ENCODE data around the gene COL16A1.

Gene COL16A1

DNA sequence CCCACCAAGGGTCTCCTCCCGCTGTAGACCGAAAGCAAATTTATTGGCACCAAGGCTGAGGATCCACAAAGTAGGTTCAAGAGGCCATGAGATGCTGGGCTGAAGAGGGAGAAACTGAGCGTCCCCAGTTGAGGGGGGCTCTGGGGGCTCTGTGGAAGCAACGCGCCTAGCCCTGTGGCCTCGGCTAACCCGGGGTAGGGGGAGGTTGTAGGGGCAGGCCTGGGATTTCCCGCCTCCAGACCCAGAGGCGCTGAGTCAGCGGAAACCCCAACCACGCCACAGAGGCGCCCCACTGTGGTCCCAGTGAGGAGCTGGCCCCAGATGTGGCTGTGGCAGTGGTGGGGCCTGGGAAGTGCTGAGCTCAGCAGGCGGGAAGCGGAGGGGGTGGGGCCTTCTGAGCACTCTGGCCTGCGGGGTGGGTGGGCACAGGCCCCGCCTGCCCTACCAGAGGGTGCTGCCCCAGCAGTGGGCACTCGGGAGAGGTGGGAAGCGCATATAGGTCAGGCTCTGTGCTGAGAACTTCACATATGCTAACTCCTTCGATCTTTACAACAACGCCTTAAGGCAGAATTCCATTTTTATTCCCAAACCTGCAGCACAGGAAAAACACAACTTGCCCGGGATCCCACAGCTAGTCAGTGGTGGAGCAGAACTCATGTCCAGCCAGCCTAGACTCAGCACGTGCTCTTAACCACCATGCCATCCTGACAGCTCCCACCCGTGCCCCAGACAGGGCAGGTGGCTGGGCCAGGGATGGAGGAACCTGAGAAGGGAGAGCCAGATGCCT, 1.5 kb upstream of the COL16A1 start:
- peak; percentile 59 for DNase-seq

GRCh38 chr1:31704271-31705079, 658 bp upstream of the COL16A1 start:
- DNase-seq: no peak

DNA sequence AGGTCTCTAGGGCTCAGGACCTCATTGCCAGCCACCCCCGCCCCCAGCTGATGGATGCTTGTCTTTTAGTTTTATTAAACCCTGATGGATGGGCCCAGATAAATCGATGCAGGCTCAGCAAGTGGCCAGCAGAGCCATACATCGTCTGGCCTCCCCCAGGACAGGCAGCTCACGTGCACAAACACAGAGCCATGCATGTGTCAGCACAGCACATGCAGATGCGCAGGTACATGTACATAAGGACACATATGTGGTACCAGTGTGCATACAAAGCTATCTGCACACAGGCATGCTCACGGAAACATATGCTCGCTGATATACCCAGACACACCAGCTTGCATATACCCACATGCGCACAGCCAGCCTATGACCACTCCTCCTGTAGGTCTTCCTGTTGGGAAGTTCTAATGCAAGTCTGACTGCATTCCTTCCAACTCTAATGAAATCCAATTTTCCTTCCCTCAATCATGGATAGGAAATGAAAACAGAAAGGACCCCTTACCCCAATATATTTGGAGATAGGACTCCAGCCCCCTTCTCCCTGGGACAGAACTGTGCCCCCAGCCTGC, 897 bp downstream of the COL16A1 start:
- DNase-seq: no peak

DNA sequence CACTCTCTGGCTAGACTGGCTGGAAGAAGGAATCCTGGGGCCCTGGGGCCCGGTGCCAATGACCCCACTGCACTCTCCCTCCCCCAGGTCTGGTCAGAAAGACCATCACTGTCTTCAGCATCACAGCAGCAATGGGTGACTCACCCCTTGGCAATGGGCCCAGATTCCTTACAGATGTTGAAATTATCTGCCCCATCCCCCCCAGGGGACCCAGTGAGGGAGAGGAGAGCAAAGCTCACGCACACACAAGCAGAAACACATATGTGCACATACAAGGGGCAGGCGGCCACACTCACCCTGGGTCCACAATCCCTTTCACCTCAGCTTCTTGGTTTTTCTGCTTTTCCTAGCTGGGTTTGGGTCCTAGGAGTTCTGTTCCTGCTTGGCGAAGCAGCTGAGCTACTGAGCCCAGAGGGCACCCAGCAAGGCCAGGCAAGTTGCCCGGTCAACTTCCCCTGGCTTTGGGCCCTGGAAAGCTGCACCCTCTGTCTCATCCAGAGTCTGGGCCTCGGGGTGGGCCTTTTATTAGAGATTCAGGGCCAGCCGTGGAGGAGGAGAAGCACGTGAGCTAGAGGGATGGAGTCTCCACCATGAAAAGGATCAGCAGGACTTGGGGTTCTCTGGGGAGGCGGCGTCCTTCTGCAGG, 2.6 kb downstream of the COL16A1 start:
- DNase-seq: no peak

- no peak for DNase-seq
These were observed 3.2 kb downstream of the COL16A1 start for GRCh38 chr1:31700468-31701090.

GRCh38 chr1:31699341-31699891, 4.4 kb downstream of the COL16A1 start:
- DNase-seq: peak; percentile 30

DNA sequence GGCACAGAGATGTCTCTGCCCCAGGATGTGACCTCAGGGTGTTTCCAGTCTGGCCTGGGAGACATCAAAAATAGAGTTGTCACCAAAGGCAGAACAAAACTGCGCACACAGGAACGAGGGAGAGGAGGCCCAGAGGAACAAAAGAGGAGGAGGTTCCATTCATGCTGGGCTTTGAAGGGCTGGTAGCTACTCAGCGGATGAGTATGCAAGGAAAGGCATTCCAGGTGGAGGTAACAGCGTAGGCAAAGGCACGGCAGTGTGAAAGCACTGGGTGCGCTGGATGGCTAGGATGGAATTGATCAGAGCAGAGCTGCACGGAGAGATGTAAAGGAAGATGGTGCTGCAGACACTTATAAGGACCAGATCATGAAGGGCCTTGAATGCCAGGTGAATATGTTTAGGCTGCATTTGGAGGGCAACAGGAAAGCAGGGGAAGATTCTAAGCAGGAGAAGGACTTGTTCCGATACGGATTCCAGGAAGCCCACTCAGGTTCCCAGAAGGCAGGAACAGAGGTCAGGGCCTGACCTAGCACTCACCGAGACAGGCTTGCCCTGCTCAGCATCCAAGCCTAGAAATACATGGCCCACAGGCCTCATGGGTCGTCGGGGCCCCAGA, 6.3 kb downstream of the COL16A1 start:
- DNase-seq: no peak

DNA sequence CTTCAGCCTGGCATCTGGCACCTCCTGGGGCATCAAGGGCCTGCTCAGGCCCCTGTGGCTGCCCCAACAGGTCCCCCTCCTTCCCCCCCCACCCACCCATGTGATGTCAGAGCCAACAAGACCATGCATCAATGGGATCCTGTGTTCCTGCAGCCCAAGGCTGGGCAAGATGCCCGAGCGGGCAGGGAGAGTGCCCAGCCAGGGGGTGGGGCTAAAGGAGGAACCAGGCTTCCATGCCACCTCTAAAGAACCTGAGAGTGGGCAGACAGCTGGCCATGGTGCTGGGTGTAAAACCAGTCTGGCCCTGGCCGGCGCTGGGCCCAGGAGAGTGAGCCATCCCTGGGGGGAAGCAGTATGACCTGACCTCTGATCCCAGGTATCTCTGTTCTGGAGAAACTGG, 7.6 kb downstream of the COL16A1 start:
- DNase-seq: no peak

DNA sequence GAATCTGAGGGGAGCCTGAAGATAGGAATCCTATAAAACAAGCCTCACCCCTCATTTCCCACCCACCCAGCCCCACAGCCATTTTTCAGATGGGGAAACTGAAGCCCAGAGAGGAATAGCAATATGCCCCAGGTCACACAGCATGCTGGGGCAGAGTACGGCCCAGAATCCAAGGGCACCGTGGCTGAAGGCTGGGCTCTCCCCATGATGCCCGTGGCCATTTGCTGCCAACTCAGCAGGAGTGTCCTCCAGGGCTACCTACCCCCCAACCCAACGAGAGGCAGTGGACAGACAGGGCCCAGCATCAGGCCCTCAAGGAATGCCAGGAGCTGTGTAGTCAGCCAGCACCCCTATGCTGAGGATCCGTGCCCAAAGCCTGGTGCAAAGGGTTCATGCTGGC, 8.5 kb downstream of the COL16A1 start:
- DNase-seq: no peak

GRCh38 chr1:31694964-31695313, 8.9 kb downstream of the COL16A1 start:
- no peak for DNase-seq

DNA sequence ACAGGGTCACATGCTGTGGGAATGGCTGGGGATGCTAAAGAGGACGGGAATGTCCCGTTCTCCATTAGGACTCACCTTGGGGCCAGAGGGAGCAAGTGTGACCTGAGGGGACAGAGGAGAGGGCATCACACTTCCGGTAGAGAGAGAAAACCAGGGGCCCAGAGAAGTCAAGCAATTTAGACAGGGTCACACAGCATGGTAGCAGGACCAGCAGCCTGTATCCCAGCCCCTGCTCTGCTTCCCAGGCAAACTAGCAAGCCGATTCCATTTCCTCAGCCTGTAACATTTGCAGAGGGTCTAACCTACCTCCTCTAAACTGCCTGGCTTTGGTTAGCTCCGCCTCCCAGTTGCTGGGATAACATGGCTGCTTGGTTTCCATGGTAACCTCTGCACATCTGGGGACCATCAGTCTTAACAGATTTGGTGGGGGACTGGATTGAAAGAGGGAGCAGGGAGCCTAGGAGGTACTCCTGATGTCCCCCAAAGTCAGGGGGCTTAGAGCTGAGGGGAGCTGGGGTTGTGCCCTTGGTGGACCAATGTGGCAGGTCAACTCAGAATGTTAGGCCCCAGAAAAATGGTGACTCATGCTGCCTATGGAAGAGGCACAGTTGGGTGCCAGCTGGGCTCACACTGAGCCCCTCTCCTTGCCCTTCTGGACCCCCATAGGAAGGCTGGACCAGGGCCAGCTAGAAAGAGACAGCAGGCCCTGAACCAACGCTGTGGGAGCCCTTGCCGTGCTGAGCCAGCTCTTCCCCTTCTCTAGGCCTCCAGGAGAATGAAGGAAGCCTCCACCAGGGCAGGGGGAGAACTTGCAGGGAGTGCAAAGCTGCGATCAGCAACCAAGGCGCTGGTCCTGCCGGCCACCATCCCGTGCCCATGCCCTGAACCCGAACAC, 9.5 kb downstream of the COL16A1 start:
- no peak for DNase-seq

DNA sequence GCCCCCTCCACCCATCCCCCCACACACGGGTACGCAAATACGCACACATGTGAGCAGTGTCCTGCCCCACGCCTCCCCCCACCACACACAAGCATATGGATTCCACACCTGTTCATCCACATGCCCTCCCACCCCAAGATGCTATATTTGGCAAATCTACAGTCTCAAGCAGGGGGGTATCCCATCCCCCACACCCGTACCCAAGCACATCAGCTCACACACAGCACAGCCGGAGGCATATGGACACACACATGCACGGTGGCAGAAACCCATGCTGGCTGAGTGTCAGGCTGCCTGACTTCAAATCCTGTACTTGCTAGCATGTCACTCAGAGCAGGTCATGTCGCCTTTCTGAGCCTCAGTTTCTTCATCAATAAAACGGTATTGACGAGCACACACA, 10.6 kb downstream of the COL16A1 start:
- no peak for DNase-seq

GRCh38 chr1:31691951-31692350, 11.9 kb downstream of the COL16A1 start:
- no peak for DNase-seq

DNA sequence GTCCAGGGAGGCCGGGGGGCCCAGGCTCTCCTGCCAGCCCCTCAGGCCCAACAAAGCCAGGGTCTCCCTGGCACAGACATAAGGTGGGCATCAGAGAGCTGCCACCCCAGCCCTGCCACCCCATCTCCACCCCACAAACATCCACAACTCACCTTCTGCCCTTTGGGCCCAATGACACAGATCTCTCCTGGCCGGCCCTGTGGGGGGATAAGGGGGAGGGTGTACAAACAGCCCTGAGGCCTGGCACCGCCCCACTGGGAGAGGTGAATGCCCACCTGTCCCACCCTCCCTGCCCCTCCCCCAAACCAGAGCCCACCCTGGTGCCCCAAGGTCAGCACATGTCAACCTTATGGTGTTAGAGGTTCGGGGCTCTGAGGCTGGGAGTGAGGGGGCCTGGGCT, 12.4 kb downstream of the COL16A1 start:
- no peak for DNase-seq

- DNase-seq: no peak
These were observed 12.9 kb downstream of the COL16A1 start for GRCh38 chr1:31690921-31691320.

DNA sequence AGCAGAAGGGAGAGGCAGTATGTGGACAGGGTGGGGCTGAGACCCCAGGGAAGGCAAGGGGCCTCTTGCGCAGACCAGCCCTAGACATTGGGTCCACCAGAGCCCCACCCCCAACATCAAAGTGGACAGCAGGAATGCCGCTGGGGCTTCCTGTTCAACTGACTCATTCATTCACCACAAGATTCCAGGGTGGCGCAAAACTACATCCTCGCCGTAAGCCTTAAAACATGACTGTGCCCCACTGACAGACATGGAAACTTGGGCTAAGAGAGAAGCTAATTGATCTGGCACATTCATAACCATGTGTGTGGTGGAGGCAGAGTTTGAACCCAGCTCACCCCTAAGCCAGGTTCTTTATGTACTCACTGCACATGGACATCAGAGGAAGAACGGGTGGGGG, 14.0 kb downstream of the COL16A1 start:
- DNase-seq: no peak

DNA sequence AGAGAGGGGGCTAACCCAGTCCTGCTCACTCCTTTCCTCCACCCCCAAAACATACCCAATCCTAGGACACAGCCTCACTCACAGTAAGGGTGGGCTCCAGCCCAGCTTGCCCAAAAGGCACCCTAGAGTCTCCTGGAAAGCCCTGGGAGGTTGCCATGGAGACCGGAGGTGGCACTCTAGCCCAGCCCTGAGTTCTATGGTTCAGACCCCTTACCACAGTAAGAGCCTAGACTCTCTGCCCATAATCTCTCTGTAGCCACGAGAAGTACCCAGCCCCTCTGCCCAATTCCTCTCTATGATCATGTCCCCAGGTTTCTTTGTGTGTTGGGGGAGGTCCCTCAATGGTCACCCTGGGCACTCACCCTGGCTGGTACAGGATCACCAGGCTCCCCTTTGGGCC, 14.4 kb downstream of the COL16A1 start:
- DNase-seq: no peak

DNA sequence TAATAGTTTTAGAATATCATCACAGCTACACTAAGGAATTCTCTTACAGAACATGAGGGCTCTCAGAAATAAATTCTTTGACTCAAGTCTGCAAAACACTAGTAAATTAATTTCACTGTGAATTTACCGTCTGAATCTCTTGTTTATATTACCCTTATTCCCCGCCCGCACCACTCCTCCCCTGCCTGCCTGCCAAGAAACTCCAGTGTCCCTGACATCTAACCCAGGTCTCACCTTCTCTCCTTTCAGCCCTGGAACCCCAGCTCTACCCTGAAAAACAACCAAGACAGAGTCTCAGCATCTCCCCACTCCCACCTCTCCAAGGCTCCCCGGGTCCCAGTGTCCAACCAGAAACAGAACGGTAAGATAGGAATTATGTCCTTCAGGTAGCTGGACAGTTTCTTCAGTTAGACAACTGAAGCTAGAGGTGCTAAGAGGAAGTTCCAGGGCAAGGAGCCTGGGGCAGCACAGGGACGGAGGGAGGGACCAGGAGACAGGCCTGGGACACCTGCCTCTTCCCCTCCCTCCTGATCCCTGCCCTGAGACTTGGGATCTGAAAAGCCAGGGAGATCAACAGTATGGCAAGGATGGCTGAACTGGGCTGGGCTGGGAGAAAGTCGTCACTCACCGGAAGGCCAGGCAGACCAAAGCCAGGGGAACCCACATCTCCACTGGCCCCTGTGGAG, 15.4 kb downstream of the COL16A1 start:
- DNase-seq: no peak

DNA sequence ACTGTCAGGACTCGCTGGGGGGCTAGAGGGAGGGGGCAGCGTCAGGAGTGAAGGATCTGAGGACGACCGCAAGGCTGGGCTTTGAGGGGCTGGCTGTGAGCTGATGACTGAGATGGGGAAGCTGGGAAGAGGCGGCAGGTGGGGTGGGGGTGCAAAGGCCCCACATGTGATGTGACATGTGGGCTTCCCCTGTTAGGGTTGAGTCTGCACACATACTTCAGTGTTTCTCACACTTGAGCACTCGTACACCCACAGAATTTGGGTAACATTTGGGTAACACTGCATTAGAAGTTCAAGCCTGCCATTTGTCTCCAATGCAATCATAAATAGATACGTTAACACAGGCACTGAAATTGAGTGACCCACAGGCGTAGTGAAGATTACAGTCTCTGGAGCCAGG, 16.2 kb downstream of the COL16A1 start:
- no peak for DNase-seq

DNA sequence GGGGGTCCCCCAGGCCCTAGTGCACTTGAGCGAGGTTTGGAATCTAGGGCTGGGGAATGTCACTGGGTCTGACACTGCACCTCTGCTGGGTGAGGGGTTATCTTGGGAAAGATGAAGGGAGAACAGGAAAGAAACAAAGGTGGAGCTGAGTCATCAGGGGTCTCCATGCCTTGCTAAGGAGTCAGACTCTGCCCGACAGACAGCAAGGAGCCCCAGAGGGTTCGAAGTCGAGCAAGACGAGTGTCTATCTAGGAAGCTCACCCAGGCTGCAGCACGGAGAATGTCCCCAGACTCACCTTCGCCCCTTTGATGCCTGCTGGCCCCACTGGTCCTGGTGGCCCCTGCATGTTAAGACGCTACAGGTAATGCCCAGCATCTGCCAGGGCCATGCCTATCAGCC, 18.0 kb downstream of the COL16A1 start:
- DNase-seq: no peak

DNA sequence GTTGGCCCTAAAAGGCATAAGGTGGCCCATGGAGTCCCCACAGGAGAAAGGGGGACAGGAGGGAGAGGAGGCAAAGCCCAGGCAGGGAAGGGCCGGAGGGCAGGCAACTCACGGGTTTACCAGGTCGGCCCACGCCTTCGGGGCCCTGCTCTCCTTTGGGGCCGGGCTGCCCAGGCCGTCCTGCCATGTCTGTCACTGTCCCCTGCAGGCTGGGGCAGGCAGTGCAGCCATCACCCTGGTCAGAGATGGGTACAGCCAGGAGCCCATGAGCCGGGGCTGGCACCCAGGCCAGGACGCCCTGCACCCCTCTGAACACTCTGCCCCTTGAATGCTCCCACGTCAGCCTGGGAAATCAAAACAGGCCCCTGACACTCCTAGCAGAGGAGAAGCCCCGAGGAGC, 19.8 kb downstream of the COL16A1 start:
- DNase-seq: no peak

Data from CD4-positive, alpha-beta T cell treated with Interleukin-15 for 1 hour (primary cell).